H54 (cell line): Measurements from ENCODE around the gene PTP4A1.
A peak's percentile ranks its signal among the peaks of the same experiment; 100 is the strongest.
"Not testable (repeated sequence)": the region's sequence is repeated elsewhere in the genome, so short reads cannot be mapped to it uniquely, and the experiment has no call there.

Experiments used
- DNase-seq: peaks from one replicate; pipeline ENCODE4 v3.0.0; 2011; ENCODE audit warnings: low spot score, mixed read lengths; ENCODE audit not compliant: insufficient read length
- FAIRE-seq: peaks from 3 replicates; lab custom pipeline; 2011; peaks lifted over from hg19 to GRCh38; lab: Jason Lieb, UNC
- POLR2A ChIP-seq: IDR thresholded peaks from 2 replicates; pipeline ENCODE4 v1.6.1; 2011; ENCODE audit warnings: low read depth, mild to moderate bottlenecking, low read length

The PTP4A1 gene

GRCh38 chr6:63581355-63582013 lies 9.2 kb downstream of the PTP4A1 start:
- no peak for DNase-seq
- FAIRE-seq: no peak
- TF ChIP-seq POLR2A: no peak

- no peak for TF ChIP-seq POLR2A
- DNase-seq (no peak), FAIRE-seq (peak; percentile 23)
Measured at GRCh38 chr6:63582579-63583231, 10.4 kb downstream of the PTP4A1 start.

GRCh38 chr6:63584125-63584514 lies 11.8 kb downstream of the PTP4A1 start:
- FAIRE-seq (no peak), DNase-seq (no peak)
- no peak for TF ChIP-seq POLR2A

- FAIRE-seq (no peak), DNase-seq (no peak)
- TF ChIP-seq POLR2A: no peak
Measured at GRCh38 chr6:63584566-63584965, 12.3 kb downstream of the PTP4A1 start.

- not testable (repeated sequence) for DNase-seq, FAIRE-seq
Measured at GRCh38 chr6:63585652-63586051, 13.4 kb downstream of the PTP4A1 start.

- no peak for DNase-seq
- no peak for FAIRE-seq
- TF ChIP-seq POLR2A: no peak
Measured at GRCh38 chr6:63589952-63590411, 17.7 kb downstream of the PTP4A1 start.

GRCh38 chr6:63592886-63593285 lies 20.6 kb downstream of the PTP4A1 start:
- no peak for TF ChIP-seq POLR2A
- DNase-seq (no peak), FAIRE-seq (no peak)

- no peak for DNase-seq
- FAIRE-seq: peak; percentile 43
- no peak for TF ChIP-seq POLR2A
Measured at GRCh38 chr6:63597141-63598048, 25.1 kb downstream of the PTP4A1 start.

GRCh38 chr6:63598049-63599036 lies 26.1 kb downstream of the PTP4A1 start:
- no peak for TF ChIP-seq POLR2A
- peak; percentile 49 for DNase-seq
- FAIRE-seq: peak; percentile 95

GRCh38 chr6:63599243-63599642 lies 27.0 kb downstream of the PTP4A1 start:
- no peak for FAIRE-seq
- no peak for TF ChIP-seq POLR2A
- DNase-seq: no peak

- DNase-seq (no peak), FAIRE-seq (no peak)
Measured at GRCh38 chr6:63600136-63600535, 27.9 kb downstream of the PTP4A1 start.

GRCh38 chr6:63609231-63609630 lies 37.0 kb downstream of the PTP4A1 start:
- DNase-seq (no peak), FAIRE-seq (no peak)
- TF ChIP-seq POLR2A: no peak

More at GRCh38 chr6:63600136-63600535, 27.9 kb downstream of the PTP4A1 start:
- no peak for TF ChIP-seq POLR2A

GRCh38 chr6:63610944-63611343 lies 38.7 kb downstream of the PTP4A1 start:
- DNase-seq: no peak
- TF ChIP-seq POLR2A: no peak
- no peak for FAIRE-seq
